Endodermal cell (in vitro differentiated cells): ENCODE measurements around the gene NSUN6. TPM values are rescaled to one million over a fixed set of nuclear protein-coding genes. Genes with fewer than 3 reads are reported as not detected.
"Not testable (repeated sequence)": the region's sequence is repeated elsewhere in the genome, so short reads cannot be mapped to it uniquely, and the experiment has no call there.

Experiments used
- DNase-seq: peaks from one replicate; pipeline ENCODE4 v3.0.0-alpha.2; 2017
- H3K27ac ChIP-seq: 2 replicates; pipeline ENCODE4 v1.5.1; 2013; ENCODE audit warnings: mild to moderate bottlenecking, low read depth, low read length, moderate library complexity
- H3K27me3 ChIP-seq: 2 replicates; pipeline ENCODE4 v1.6.1; 2013; ENCODE audit warnings: mild to moderate bottlenecking, low read length, moderate library complexity; ENCODE audit not compliant: insufficient read depth, control insufficient read depth, poor library complexity, severe bottlenecking
- H3K36me3 ChIP-seq: 2 replicates; pipeline ENCODE4 v1.7.0; 2013; ENCODE audit warnings: mild to moderate bottlenecking, low read length, moderate library complexity; ENCODE audit not compliant: control insufficient read depth, insufficient read depth
- H3K4me1 ChIP-seq: one replicate; pipeline ENCODE4 v1.7.0; 2013; ENCODE audit warnings: low read length; ENCODE audit not compliant: control insufficient read depth, insufficient read depth
- H3K4me3 ChIP-seq: 2 replicates; pipeline ENCODE4 v1.5.1; 2013; ENCODE audit warnings: mild to moderate bottlenecking, low read length, moderate library complexity
- H3K9ac ChIP-seq: 2 replicates; pipeline ENCODE4 v1.6.1; 2013; ENCODE audit warnings: mild to moderate bottlenecking, low read length, moderate library complexity; ENCODE audit not compliant: poor library complexity, severe bottlenecking; ENCODE audit errors: extremely low read depth
- H3K9me3 ChIP-seq: 2 replicates; pipeline ENCODE4 v1.6.1; 2013; ENCODE audit warnings: mild to moderate bottlenecking, low read length, moderate library complexity; ENCODE audit not compliant: control insufficient read depth
- H3K27ac Mint-ChIP-seq: 2 replicates; pipeline ENCODE4 v1.8.0; 2020; ENCODE audit warnings: mixed read lengths
- H3K27me3 Mint-ChIP-seq: 2 replicates; pipeline ENCODE4 v1.8.0; 2021; ENCODE audit warnings: mild to moderate bottlenecking, mixed read lengths; ENCODE audit not compliant: insufficient read depth
- H3K36me3 Mint-ChIP-seq: 2 replicates; pipeline ENCODE4 v1.8.0; 2020; ENCODE audit warnings: low read depth, mixed read lengths
- H3K4me1 Mint-ChIP-seq: 2 replicates; pipeline ENCODE4 v1.8.0; 2020; ENCODE audit warnings: mixed read lengths
- H3K4me3 Mint-ChIP-seq: 2 replicates; pipeline ENCODE4 v1.8.0; 2020; ENCODE audit warnings: mild to moderate bottlenecking, moderate library complexity, mixed read lengths
- H3K9me3 Mint-ChIP-seq: 2 replicates; pipeline ENCODE4 v1.8.0; 2020; ENCODE audit warnings: mild to moderate bottlenecking, mixed read lengths
- WGBS, 2 experiments: methylation state at CpG; one replicate each; pipeline versions ENCODE4 v1.1.5 to v1.1.7; 2013; ENCODE audit warnings: missing lambda C conversion rate in 2 of 2, mixed read lengths in 1 of 2; ENCODE audit not compliant: insufficient coverage in 1 of 2, insufficient read length in 1 of 2; 5-methylcytosine and 5-hydroxymethylcytosine counted together
- total RNA-seq, 2 donors: library from RNA; stranded (reverse); fragmentation: NEBNext Ultra II Directional in 1 of 2; extraction: Animal tissue kit (Norgen Biotek cat#: 25700) in 1 of 2; gene quantifications; 2 replicates in 1 of 2; 3 replicates in 1 of 2; pipeline ENCODE4 v1.2.1, GENCODE V29; 2021
- TF ChIP-seq, protein P1 (sequence below): fragments of 200-600 bp; sonication (generic); conservative IDR thresholded peaks from 2 replicates; pipeline ENCODE4 v1.5.0; 2021; ENCODE audit warnings: antibody characterized with exemption, mild to moderate bottlenecking

Gene NSUN6
- total RNA-seq, 2 donors from 2014 or later, result 10.6 to 15.4 TPM

DNA sequence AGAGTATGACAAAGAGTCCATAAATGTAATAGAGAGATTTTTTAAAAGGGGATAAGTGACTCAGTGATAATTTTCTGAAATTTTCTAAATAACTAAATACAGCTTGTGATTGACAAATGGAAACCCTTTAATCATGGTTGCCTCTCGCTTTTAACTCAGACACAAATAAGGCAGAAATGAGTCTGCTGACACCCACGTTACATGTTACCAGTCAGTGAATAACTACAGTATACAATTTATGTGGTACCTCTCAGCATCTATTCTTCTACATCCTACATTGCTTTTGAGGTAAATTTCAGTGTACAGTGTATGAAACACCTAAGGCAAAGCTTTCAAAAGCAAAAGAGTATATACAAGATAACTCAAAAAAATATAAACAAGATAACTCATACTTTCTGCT is 4.2 kb downstream of the NSUN6 start:
- DNase-seq, result no peak
- H3K9ac ChIP-seq, result no peak overlapping the region
- Mint-ChIP-seq H3K27ac (no peak overlapping the region), H3K4me3 (no peak overlapping the region), H3K36me3 (peaks cover 6% of the 10 kb centered on the region), H3K4me1 (peaks cover 18% of the 10 kb centered on the region), H3K9me3 (no peaks in the 10 kb centered on the region), H3K27me3 (no peaks in the 10 kb centered on the region)
- no peak overlapping the region for H3K27ac ChIP-seq
- H3K4me1 ChIP-seq, result no peaks in the 10 kb centered on the region
- no peak overlapping the region for H3K4me3 ChIP-seq
- H3K36me3 ChIP-seq, result peaks cover 31% of the 10 kb centered on the region
- WGBS, 2 experiments, result 93 to 100% methylated on average over 1 to 2 of the region's 2 CpGs
- TF ChIP-seq, protein P1, sequence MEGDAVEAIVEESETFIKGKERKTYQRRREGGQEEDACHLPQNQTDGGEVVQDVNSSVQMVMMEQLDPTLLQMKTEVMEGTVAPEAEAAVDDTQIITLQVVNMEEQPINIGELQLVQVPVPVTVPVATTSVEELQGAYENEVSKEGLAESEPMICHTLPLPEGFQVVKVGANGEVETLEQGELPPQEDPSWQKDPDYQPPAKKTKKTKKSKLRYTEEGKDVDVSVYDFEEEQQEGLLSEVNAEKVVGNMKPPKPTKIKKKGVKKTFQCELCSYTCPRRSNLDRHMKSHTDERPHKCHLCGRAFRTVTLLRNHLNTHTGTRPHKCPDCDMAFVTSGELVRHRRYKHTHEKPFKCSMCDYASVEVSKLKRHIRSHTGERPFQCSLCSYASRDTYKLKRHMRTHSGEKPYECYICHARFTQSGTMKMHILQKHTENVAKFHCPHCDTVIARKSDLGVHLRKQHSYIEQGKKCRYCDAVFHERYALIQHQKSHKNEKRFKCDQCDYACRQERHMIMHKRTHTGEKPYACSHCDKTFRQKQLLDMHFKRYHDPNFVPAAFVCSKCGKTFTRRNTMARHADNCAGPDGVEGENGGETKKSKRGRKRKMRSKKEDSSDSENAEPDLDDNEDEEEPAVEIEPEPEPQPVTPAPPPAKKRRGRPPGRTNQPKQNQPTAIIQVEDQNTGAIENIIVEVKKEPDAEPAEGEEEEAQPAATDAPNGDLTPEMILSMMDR, result no peak
- H3K9me3 ChIP-seq, result no peaks in the 10 kb centered on the region
- H3K27me3 ChIP-seq, result no peaks in the 10 kb centered on the region

DNA sequence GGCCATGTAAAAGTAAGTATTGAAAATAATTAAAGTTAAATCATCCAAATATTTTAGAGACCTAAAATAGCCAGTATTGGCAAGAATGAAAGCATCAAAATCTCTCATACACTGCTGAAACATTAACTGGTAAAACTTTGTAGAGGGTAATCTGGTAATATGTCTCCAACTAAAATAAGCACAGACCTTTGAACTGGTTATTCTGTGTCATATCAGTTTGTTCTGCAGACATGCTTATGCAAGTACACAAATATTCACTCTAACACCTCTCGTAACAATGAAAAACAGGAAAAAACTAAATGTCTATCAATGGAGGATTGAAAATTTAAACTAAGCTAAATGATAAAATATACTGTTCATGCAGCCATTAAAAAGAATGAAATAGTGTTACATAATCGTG is 11.7 kb downstream of the NSUN6 start:
- not testable (repeated sequence) for H3K27me3 Mint-ChIP-seq, H3K27ac ChIP-seq, H3K9ac ChIP-seq, H3K27me3 ChIP-seq, H3K4me3 Mint-ChIP-seq, H3K9me3 ChIP-seq, H3K27ac Mint-ChIP-seq, H3K9me3 Mint-ChIP-seq, H3K4me1 ChIP-seq, H3K4me1 Mint-ChIP-seq, H3K4me3 ChIP-seq, DNase-seq
- peaks cover 13% of the 10 kb centered on the region for H3K36me3 Mint-ChIP-seq
- 87% methylated on average over 2 of the region's 2 CpGs; no CpG with 5 or more reads in 1 of the 2 experiments for WGBS, 2 experiments
- peaks cover 25% of the 10 kb centered on the region for H3K36me3 ChIP-seq

DNA sequence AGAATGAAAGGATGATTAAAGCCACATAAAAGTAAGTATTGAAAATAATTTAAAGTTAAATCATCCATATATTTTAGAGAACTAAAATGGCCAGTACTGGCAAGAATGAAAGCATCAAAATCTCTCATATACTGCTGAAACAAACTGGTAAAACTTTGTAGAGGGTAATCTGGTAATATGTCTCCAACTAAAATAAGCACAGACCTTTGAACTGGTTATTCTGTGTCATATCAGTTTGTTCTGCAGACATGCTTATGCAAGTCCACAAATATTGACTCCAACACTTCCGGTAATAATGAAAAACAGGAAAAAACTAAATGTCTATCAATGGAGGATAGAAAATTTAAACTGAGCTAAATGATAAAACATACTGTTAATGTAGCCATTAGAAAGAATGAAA is 14.0 kb downstream of the NSUN6 start:
- peaks cover 16% of the 10 kb centered on the region for H3K36me3 ChIP-seq
- not testable (repeated sequence) for H3K27ac Mint-ChIP-seq, H3K27me3 Mint-ChIP-seq, H3K4me3 Mint-ChIP-seq, H3K9me3 Mint-ChIP-seq, H3K9ac ChIP-seq, H3K27ac ChIP-seq, H3K9me3 ChIP-seq, H3K27me3 ChIP-seq, H3K4me1 ChIP-seq, H3K4me3 ChIP-seq, DNase-seq
- peaks cover 10% of the 10 kb centered on the region for H3K4me1 Mint-ChIP-seq
- 100% methylated on average over 1 of the region's 1 CpG; no CpG with 5 or more reads in 1 of the 2 experiments for WGBS, 2 experiments
- H3K36me3 Mint-ChIP-seq, result peaks cover 23% of the 10 kb centered on the region

DNA sequence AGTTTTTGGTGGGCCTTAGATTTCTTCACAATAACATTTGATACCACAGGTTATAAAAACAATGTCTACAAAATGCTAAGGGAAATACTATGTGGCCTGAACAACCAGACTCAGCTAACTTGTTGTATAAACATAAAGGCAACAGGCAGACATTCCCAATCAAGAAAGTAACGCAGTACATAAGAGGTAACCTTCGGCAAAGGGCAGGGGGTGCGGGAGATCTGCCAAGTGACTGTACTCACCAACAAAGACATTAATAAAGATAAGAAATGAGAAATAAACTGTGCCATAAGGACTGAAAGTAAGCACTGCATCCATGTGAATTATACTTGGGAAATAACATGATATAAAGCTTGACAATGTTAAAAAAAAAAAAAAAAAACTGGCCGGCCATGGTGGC is 15.4 kb downstream of the NSUN6 start:
- no peaks in the 10 kb centered on the region for H3K27me3 Mint-ChIP-seq
- no peak overlapping the region for H3K27ac ChIP-seq
- H3K9me3 Mint-ChIP-seq, result peaks cover 7% of the 10 kb centered on the region
- peaks cover 20% of the 10 kb centered on the region for H3K36me3 Mint-ChIP-seq
- H3K9ac ChIP-seq, result no peak overlapping the region
- H3K36me3 ChIP-seq, result peaks cover 6% of the 10 kb centered on the region
- no peak for DNase-seq
- H3K27me3 ChIP-seq, result no peaks in the 10 kb centered on the region
- TF ChIP-seq, protein P1, result no peak
- H3K4me1 Mint-ChIP-seq, result peaks cover 10% of the 10 kb centered on the region
- H3K4me3 ChIP-seq, result no peak overlapping the region
- no peak overlapping the region for H3K27ac Mint-ChIP-seq
- no peak overlapping the region for H3K4me3 Mint-ChIP-seq
- no peaks in the 10 kb centered on the region for H3K9me3 ChIP-seq
- WGBS, 2 experiments, result 89 to 100% methylated on average over 3 to 4 of the region's 4 CpGs
- H3K4me1 ChIP-seq, result no peaks in the 10 kb centered on the region

DNA sequence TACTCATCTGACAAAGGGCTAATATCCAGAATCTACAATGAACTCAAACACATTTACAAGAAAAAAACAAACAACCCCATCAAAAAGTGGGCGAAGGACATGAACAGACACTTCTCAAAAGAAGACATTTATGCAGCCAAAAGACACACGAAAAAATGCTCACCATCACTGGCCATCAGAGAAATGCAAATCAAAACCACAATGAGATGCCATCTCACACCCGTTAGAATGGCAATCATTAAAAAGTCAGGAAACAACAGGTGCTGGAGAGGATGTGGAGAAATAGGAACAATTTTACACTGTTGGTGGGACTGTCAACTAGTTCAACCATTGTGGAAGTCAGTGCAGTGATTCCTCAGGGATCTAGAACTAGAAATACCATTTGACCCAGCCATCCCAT is 18.9 kb downstream of the NSUN6 start:
- 98% methylated on average over 2 of the region's 3 CpGs; no CpG with 5 or more reads in 1 of the 2 experiments for WGBS, 2 experiments
- H3K36me3 Mint-ChIP-seq, result peaks cover 25% of the 10 kb centered on the region
- not testable (repeated sequence) for H3K4me3 Mint-ChIP-seq, H3K9ac ChIP-seq, H3K27me3 ChIP-seq, H3K27ac Mint-ChIP-seq, H3K9me3 ChIP-seq, DNase-seq, H3K4me3 ChIP-seq, H3K36me3 ChIP-seq, H3K4me1 ChIP-seq, H3K27ac ChIP-seq, H3K27me3 Mint-ChIP-seq
- peaks cover 18% of the 10 kb centered on the region for H3K4me1 Mint-ChIP-seq
- H3K9me3 Mint-ChIP-seq, result peaks cover 19% of the 10 kb centered on the region

DNA sequence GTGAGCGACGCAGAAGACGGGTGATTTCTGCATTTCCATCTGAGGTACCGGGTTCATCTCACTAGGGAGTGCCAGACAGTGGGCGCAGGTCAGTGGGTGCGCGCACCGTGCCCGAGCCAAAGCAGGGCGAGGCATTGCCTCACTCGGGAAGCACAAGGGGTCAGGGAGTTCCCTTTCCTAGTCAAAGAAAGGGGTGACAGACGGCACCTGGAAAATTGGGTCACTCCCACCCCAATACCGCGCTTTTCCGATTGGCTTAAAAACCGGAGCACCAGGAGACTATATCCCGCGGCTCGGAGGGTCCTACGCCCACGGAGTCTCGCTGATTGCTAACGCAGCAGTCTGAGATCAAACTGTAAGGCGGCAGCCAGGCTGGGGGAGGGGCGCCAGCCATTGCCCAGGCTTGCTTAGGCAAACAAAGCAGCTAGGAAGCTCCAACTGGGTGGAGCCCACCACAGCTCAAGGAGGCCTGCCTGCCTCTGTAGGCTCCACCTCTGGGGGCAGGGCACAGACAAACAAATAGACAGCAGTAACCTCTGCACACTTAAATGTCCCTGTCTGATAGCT is 23.9 kb downstream of the NSUN6 start:
- peaks cover 38% of the 10 kb centered on the region for H3K4me1 Mint-ChIP-seq
- H3K4me3 Mint-ChIP-seq, result peak overlapping the region; percentile 70
- H3K9ac ChIP-seq, result peak overlapping the region; percentile 28

More for the DNA sequence above, 23.9 kb downstream of the NSUN6 start:
- WGBS, 2 experiments, result 7 to 9% methylated on average over 13 to 25 of the region's 25 CpGs
- peak overlapping the region; percentile 56 for H3K4me3 ChIP-seq
- H3K4me1 ChIP-seq, H3K9me3 ChIP-seq, H3K27me3 Mint-ChIP-seq, H3K27me3 ChIP-seq, H3K36me3 ChIP-seq: not testable (repeated sequence)
- Mint-ChIP-seq H3K36me3 (peaks cover 19% of the 10 kb centered on the region), H3K9me3 (peaks cover 13% of the 10 kb centered on the region), H3K27ac (peak overlapping the region; percentile 98)
- DNase-seq, result peak; percentile 91
- peak overlapping the region; percentile 81 for H3K27ac ChIP-seq
